ENCODE data around the gene SRRM2.

The SRRM2 gene

GRCh38 chr16:2762711-2763110 lies 10.3 kb downstream of the SRRM2 start:
- no peak for DNase-seq (ENCODE audit: low spot score)

- no peak for DNase-seq (ENCODE audit: low spot score)
Observed at GRCh38 chr16:2763173-2763572, 10.7 kb downstream of the SRRM2 start.

GRCh38 chr16:2764718-2765117 lies 12.3 kb downstream of the SRRM2 start:
- DNase-seq (ENCODE audit: low spot score), result no peak

- DNase-seq (ENCODE audit: low spot score), result no peak
Observed at GRCh38 chr16:2765462-2766404, 13.3 kb downstream of the SRRM2 start.

GRCh38 chr16:2766430-2767139 lies 14.1 kb downstream of the SRRM2 start:
- no peak for DNase-seq (ENCODE audit: low spot score)

GRCh38 chr16:2767140-2767731 lies 14.8 kb downstream of the SRRM2 start:
- no peak for DNase-seq (ENCODE audit: low spot score)

- DNase-seq (ENCODE audit: low spot score), result no peak
Observed at GRCh38 chr16:2767891-2768290, 15.5 kb downstream of the SRRM2 start.

- DNase-seq (ENCODE audit: low spot score), result no peak
Observed at GRCh38 chr16:2768403-2769089, 16.1 kb downstream of the SRRM2 start.

GRCh38 chr16:2769100-2769529 lies 16.7 kb downstream of the SRRM2 start:
- DNase-seq (ENCODE audit: low spot score), result no peak

- DNase-seq (ENCODE audit: low spot score), result no peak
Observed at GRCh38 chr16:2769675-2770056, 17.2 kb downstream of the SRRM2 start.

GRCh38 chr16:2770057-2770951 lies 17.9 kb downstream of the SRRM2 start:
- DNase-seq (ENCODE audit: low spot score), result no peak

GRCh38 chr16:2771496-2772402 lies 19.3 kb downstream of the SRRM2 start:
- no peak for DNase-seq (ENCODE audit: low spot score)

- no peak for DNase-seq (ENCODE audit: low spot score)
Observed at GRCh38 chr16:2773188-2773968, 20.9 kb downstream of the SRRM2 start.

GRCh38 chr16:2774161-2774891 lies 21.9 kb downstream of the SRRM2 start:
- no peak for DNase-seq (ENCODE audit: low spot score)

GRCh38 chr16:2775131-2775716 lies 22.8 kb downstream of the SRRM2 start:
- no peak for DNase-seq (ENCODE audit: low spot score)

GRCh38 chr16:2775765-2776499 lies 23.5 kb downstream of the SRRM2 start:
- no peak for DNase-seq (ENCODE audit: low spot score)

- no peak for DNase-seq (ENCODE audit: low spot score)
Observed at GRCh38 chr16:2776500-2777139, 24.2 kb downstream of the SRRM2 start.

All from CD4-positive, alpha-beta T cell treated with Interleukin-15 for 4 hours (primary cell).